Ovary (tissue), 9 donors: ENCODE measurements around the gene ARHGAP8. TPM values are rescaled to one million over a fixed set of nuclear protein-coding genes. Genes with fewer than 3 reads are reported as not detected.

Source experiments
- DNase-seq, 5 donors: peaks; one replicate each; pipeline ENCODE4 v3.0.0-alpha.2; 2019 to 2020
- H3K27ac ChIP-seq, 2 donors: fragments of 200-600 bp; one replicate each; pipeline versions ENCODE4 v1.5.1 to v1.8.0; 2019 to 2022
- H3K27me3 ChIP-seq: fragments of 200-600 bp; one replicate; pipeline ENCODE4 v1.8.0; 2022
- H3K36me3 ChIP-seq: fragments of 200-600 bp; sonication (generic); one replicate; pipeline ENCODE4 v1.5.1; 2019
- H3K4me1 ChIP-seq: one replicate; pipeline ENCODE4 v1.8.1; 2013; ENCODE audit warnings: mild to moderate bottlenecking, moderate library complexity; ENCODE audit not compliant: insufficient read depth
- H3K4me3 ChIP-seq: fragments of 200-600 bp; sonication (generic); one replicate; pipeline ENCODE4 v1.5.1; 2017
- H3K9me3 ChIP-seq, 2 donors: fragments of 200-600 bp in 1 of 2; sonication (generic) in 1 of 2; one replicate each; pipeline versions ENCODE4 v1.5.1 to v1.8.1; 2013 to 2019; ENCODE audit warnings: mild to moderate bottlenecking in 1 of 2, moderate library complexity in 1 of 2
- CTCF ChIP-seq, 3 donors: fragments of 450-650 bp in 2 of 3; fragments of 200-600 bp in 1 of 3; IDR thresholded peaks; one replicate each; pipeline versions ENCODE4 v1.5.1 to v1.8.0; 2016 to 2022; ENCODE audit warnings: antibody characterized with exemption in 3 of 3, mild to moderate bottlenecking in 1 of 3
- EP300 ChIP-seq: sonication (generic); formaldehyde crosslinking; IDR thresholded peaks from one replicate; pipeline ENCODE4 v1.6.1; 2017; ENCODE audit warnings: antibody characterized with exemption
- POLR2A ChIP-seq: fragments of 450-650 bp; IDR thresholded peaks from one replicate; pipeline ENCODE4 v1.6.1; 2017; ENCODE audit warnings: antibody characterized with exemption, mild to moderate bottlenecking, moderate library complexity
- WGBS, 3 donors: extraction: QIAGEN DNeasy Blood & Tissue Kit in 1 of 3; methylation state at CpG; one replicate each; pipeline versions ENCODE4 v1.1.5 to v1.1.7; 2013 to 2017; 5-methylcytosine and 5-hydroxymethylcytosine counted together
- intact Hi-C, 4 donors: fragments of 100-400 bp; cut with DNase I; formaldehyde crosslinking; loops; one replicate each; pipeline versions ENCODE4 v1.11.0 to v1.15.1; 2022 to 2023
- polyA plus RNA-seq, 2 donors: library from polyadenylated mRNA; stranded (reverse); fragments of 200-250 nt in 1 of 2; fragments of 350-450 nt in 1 of 2; fragmentation: Illumina TruSeq in 1 of 2; extraction: RNeasy Lipid Tissue Mini Kit (QIAGEN cat#74804) in 1 of 2; gene quantifications; one replicate each; pipeline ENCODE4 v1.2.3, GENCODE V29; 2013 to 2014
- total RNA-seq, 7 donors: library from RNA; depleted of rRNA in 2 of 7; stranded (reverse); fragments of >200 nt in 2 of 7; fragmentation: NEBNext Ultra II Directional in 3 of 7; extraction: Animal tissue kit (Norgen Biotek cat#: 25700) in 3 of 7; gene quantifications; one replicate each; pipeline versions ENCODE4 v1.1.0 to v1.2.4, GENCODE V29; 2016 to 2023
- donor health status: DM: no; HTN: no; CAD: no; lungs with moderate emphysema.
- donor health status: DM: no; HTN: no; CAD: no.
- donor health status: Bipolar disorder and iron deficiency.
- donor health status: DM: yes; HTN: yes; CAD: no.
- donor health status: DM: no; HTN: no; CAD: no.
- donor health status: DM: yes; HTN: yes; CAD: no.

Gene ARHGAP8
- total and polyA plus RNA-seq, 9 donors, result 0.45 to 23.8 (median 2.1) TPM

- TF ChIP-seq EP300, result no peak
- no peak for TF ChIP-seq CTCF (IDR thresholded peaks at IDR 0.05)
- no peak for TF ChIP-seq POLR2A
- peaks cover 3% of the 10 kb centered on the region for H3K4me1 ChIP-seq
- H3K4me3 ChIP-seq, result no peak overlapping the region
- no peaks in the 10 kb centered on the region for H3K36me3 ChIP-seq
- WGBS, 3 donors, result 83 to 85% (median 85%) methylated on average over 7 of the region's 7 CpGs
- no peaks in the 10 kb centered on the region for H3K27me3 ChIP-seq
- no peaks in the 10 kb centered on the region for H3K9me3 ChIP-seq
- no peak for DNase-seq
- intact Hi-C loops, result no loop called here
- H3K27ac ChIP-seq, result no peak overlapping the region
Observed at GRCh38 chr22:44842417-44842816, 90.0 kb downstream of the ARHGAP8 start.

- TF ChIP-seq CTCF (IDR thresholded peaks at IDR 0.05), result no peak
- no peak for TF ChIP-seq EP300
- no peak for TF ChIP-seq POLR2A
- no peaks in the 10 kb centered on the region for H3K4me1 ChIP-seq
- intact Hi-C loops, result no loop called here
- no peaks in the 10 kb centered on the region for H3K36me3 ChIP-seq
- H3K4me3 ChIP-seq, result no peak overlapping the region
- H3K27ac ChIP-seq, result no peak overlapping the region
- H3K27me3 ChIP-seq, result no peaks in the 10 kb centered on the region
- 94 to 96% (median 96%) methylated on average over 8 of the region's 8 CpGs for WGBS, 3 donors
- no peaks in the 10 kb centered on the region for H3K9me3 ChIP-seq
- DNase-seq, result no peak
Observed at GRCh38 chr22:44845191-44845590, 92.8 kb downstream of the ARHGAP8 start.

- intact Hi-C loops, result no loop called here
- no peaks in the 10 kb centered on the region for H3K9me3 ChIP-seq
- no peak overlapping the region for H3K4me3 ChIP-seq
- 82 to 92% (median 89%) methylated on average over 19 to 25 of the region's 25 CpGs for WGBS, 3 donors
- H3K27ac ChIP-seq, result no peak overlapping the region
- H3K27me3 ChIP-seq, result no peaks in the 10 kb centered on the region
- no peak for TF ChIP-seq POLR2A
- TF ChIP-seq EP300, result no peak
- TF ChIP-seq CTCF (IDR thresholded peaks at IDR 0.05), result no peak
- no peak for DNase-seq
- H3K36me3 ChIP-seq, result no peaks in the 10 kb centered on the region
- H3K4me1 ChIP-seq, result no peaks in the 10 kb centered on the region
Observed at GRCh38 chr22:44845796-44846720, 93.7 kb downstream of the ARHGAP8 start.

GRCh38 chr22:44846726-44847275 is 94.4 kb downstream of the ARHGAP8 start:
- Histone ChIP-seq H3K27me3 (no peaks in the 10 kb centered on the region), H3K36me3 (no peaks in the 10 kb centered on the region), H3K4me1 (no peaks in the 10 kb centered on the region), H3K27ac (no peak overlapping the region), H3K4me3 (no peak overlapping the region), H3K9me3 (no peaks in the 10 kb centered on the region)
- 82 to 85% (median 82%) methylated on average over 16 of the region's 16 CpGs for WGBS, 3 donors
- intact Hi-C loops, result no loop called here
- no peak for DNase-seq
- TF ChIP-seq POLR2A (no peak), EP300 (no peak), CTCF (IDR thresholded peaks at IDR 0.05) (no peak)
